GM23338 (cell line): ENCODE measurements around the gene BATF3. TPM values are rescaled to one million over a fixed set of nuclear protein-coding genes. Genes with fewer than 3 reads are reported as not detected.

Source experiments
- ATAC-seq: fragments of 200-7000 bp; cut with Tn5 transposase; 3 replicates; pipeline ENCODE4 v1.9.1; 2020
- DNase-seq: peaks from one replicate; pipeline ENCODE4 v3.0.0-alpha.2; 2015; ENCODE audit warnings: low spot score
- H2AFZ ChIP-seq: fragments of 200-600 bp; sonication (generic); 2 replicates; pipeline ENCODE4 v1.8.0; 2016; ENCODE audit warnings: antibody characterized with exemption, mild to moderate bottlenecking, moderate library complexity
- H3F3A ChIP-seq: fragments of 200-600 bp; sonication (generic); replicated peaks from 2 replicates; pipeline ENCODE4 v1.8.0; 2017; ENCODE audit warnings: antibody characterized with exemption, mixed run types, low read depth
- H3K27ac ChIP-seq: fragments of 200-600 bp; sonication (generic); 2 replicates; pipeline ENCODE4 v1.6.1; 2016; ENCODE audit warnings: low read depth
- H3K27me3 ChIP-seq: fragments of 200-600 bp; sonication (generic); 2 replicates; pipeline ENCODE4 v1.8.0; 2016; ENCODE audit warnings: mild to moderate bottlenecking, mixed run types, moderate library complexity; ENCODE audit not compliant: insufficient read depth
- H3K36me3 ChIP-seq: fragments of 200-600 bp; sonication (generic); 2 replicates; pipeline ENCODE4 v1.8.0; 2016; ENCODE audit warnings: mild to moderate bottlenecking; ENCODE audit not compliant: insufficient read depth
- H3K4me1 ChIP-seq: fragments of 200-600 bp; sonication (generic); 2 replicates; pipeline ENCODE4 v1.8.0; 2016; ENCODE audit warnings: mild to moderate bottlenecking, moderate library complexity; ENCODE audit not compliant: insufficient read depth
- H3K4me2 ChIP-seq: fragments of 200-600 bp; sonication (generic); 2 replicates; pipeline ENCODE4 v1.7.1; 2017; ENCODE audit warnings: mixed run types
- H3K4me3 ChIP-seq: fragments of 200-600 bp; sonication (generic); 2 replicates; pipeline ENCODE4 v1.6.1; 2016; ENCODE audit warnings: mixed run types
- H3K79me2 ChIP-seq: fragments of 200-600 bp; sonication (generic); replicated peaks from 2 replicates; pipeline ENCODE4 v1.8.0; 2017; ENCODE audit warnings: mild to moderate bottlenecking; ENCODE audit not compliant: insufficient read depth
- H3K9me2 ChIP-seq: fragments of 200-600 bp; sonication (generic); 2 replicates; pipeline ENCODE4 v1.8.0; 2017; ENCODE audit not compliant: insufficient read depth
- H4K20me1 ChIP-seq: fragments of 200-600 bp; sonication (generic); replicated peaks from 2 replicates; pipeline ENCODE4 v1.8.0; 2017; ENCODE audit warnings: mild to moderate bottlenecking; ENCODE audit not compliant: insufficient read depth
- H3K27ac Mint-ChIP-seq: 2 replicates; pipeline ENCODE4 v1.8.0; 2020; ENCODE audit warnings: inconsistent platforms, mild to moderate bottlenecking, moderate library complexity, mixed read lengths
- H3K27me3 Mint-ChIP-seq: 3 replicates; pipeline ENCODE4 v1.8.0; 2022; ENCODE audit warnings: low read depth, mild to moderate bottlenecking, moderate library complexity, mixed read lengths, inconsistent platforms; ENCODE audit not compliant: insufficient read depth, poor library complexity
- H3K36me3 Mint-ChIP-seq: 3 replicates; pipeline ENCODE4 v1.8.0; 2021; ENCODE audit warnings: low read depth, mild to moderate bottlenecking, inconsistent platforms, moderate library complexity, mixed read lengths
- H3K4me1 Mint-ChIP-seq: 3 replicates; pipeline ENCODE4 v1.8.0; 2020; ENCODE audit warnings: mild to moderate bottlenecking, inconsistent platforms, mixed read lengths
- H3K4me3 Mint-ChIP-seq: 3 replicates; pipeline ENCODE4 v1.8.0; 2021; ENCODE audit warnings: moderate library complexity, mild to moderate bottlenecking, inconsistent platforms, mixed read lengths
- H3K9me3 Mint-ChIP-seq: 3 replicates; pipeline ENCODE4 v1.8.0; 2020; ENCODE audit warnings: moderate library complexity, mild to moderate bottlenecking, inconsistent platforms, mixed read lengths
- CREB1 ChIP-seq: fragments of 250-450 bp; sonication (Bioruptor Pico); IDR thresholded peaks from 2 replicates; pipeline ENCODE4 v1.5.0; 2020; ENCODE audit warnings: low read depth, mild to moderate bottlenecking, moderate library complexity
- EZH2 ChIP-seq: fragments of 200-600 bp; sonication (generic); IDR thresholded peaks from one replicate; pipeline ENCODE4 v1.8.0; 2017; ENCODE audit warnings: antibody characterized with exemption, mild to moderate bottlenecking, low read depth; ENCODE audit not compliant: unreplicated experiment
- EZH2phosphoT487 ChIP-seq: fragments of 200-600 bp; sonication (generic); IDR thresholded peaks from one replicate; pipeline ENCODE4 v1.8.1; 2018; ENCODE audit warnings: antibody characterized with exemption; ENCODE audit not compliant: unreplicated experiment
- JUNB ChIP-seq: IDR thresholded peaks from one replicate; pipeline ENCODE4 v1.6.1; 2016; ENCODE audit warnings: antibody characterized with exemption; ENCODE audit not compliant: unreplicated experiment
- NANOG ChIP-seq: IDR thresholded peaks from 2 replicates; pipeline ENCODE4 v1.6.1; 2016; ENCODE audit warnings: antibody characterized with exemption, borderline replicate concordance
- POLR2AphosphoS5 ChIP-seq: IDR thresholded peaks from 2 replicates; pipeline ENCODE4 v1.6.1; 2016; ENCODE audit warnings: antibody characterized with exemption, low read depth
- STAT1 ChIP-seq: IDR thresholded peaks from one replicate; pipeline ENCODE4 v1.6.1; 2016; ENCODE audit warnings: antibody characterized with exemption; ENCODE audit not compliant: unreplicated experiment
- ZNF114 ChIP-seq: fragments of 250-450 bp; sonication (Bioruptor Pico); IDR thresholded peaks from 2 replicates; pipeline ENCODE4 v1.5.0; 2020; ENCODE audit warnings: mild to moderate bottlenecking, moderate library complexity
- ZNF331 ChIP-seq: fragments of 250-450 bp; sonication (Bioruptor Pico); IDR thresholded peaks from 2 replicates; pipeline ENCODE4 v1.5.0; 2020; ENCODE audit warnings: low read depth, mild to moderate bottlenecking, moderate library complexity
- polyA plus RNA-seq: library from polyadenylated mRNA; unstranded; fragments of >200 nt; fragmentation: Nextera tagmentation; extraction: Ambion mirVana; gene quantifications from 2 replicates; pipeline ENCODE4 v1.2.1, GENCODE V29; 2016
- total RNA-seq: library from RNA; depleted of rRNA; stranded (reverse); fragments of >200 nt; shearing (Covaris generic); gene quantifications from 2 replicates; pipeline ENCODE4 v1.2.3, GENCODE V29; 2014
- TF ChIP-seq, protein P1 (sequence below): IDR thresholded peaks from one replicate; pipeline ENCODE4 v1.6.1; 2018; ENCODE audit warnings: antibody characterized with exemption; ENCODE audit not compliant: unreplicated experiment
- TF ChIP-seq, protein P2 (sequence below), 2 experiments: fragments of 200-600 bp in 1 of 2; sonication (generic) in 1 of 2; conservative IDR thresholded peaks; 2 replicates each; pipeline versions ENCODE4 v1.5.1 to v1.6.1; 2016 to 2017; ENCODE audit warnings: antibody characterized with exemption in 2 of 2, low read depth in 2 of 2, mild to moderate bottlenecking in 2 of 2, moderate library complexity in 1 of 2
- TF ChIP-seq, protein P3 (sequence below): IDR thresholded peaks from 2 replicates; pipeline ENCODE4 v1.6.1; 2016; ENCODE audit warnings: antibody characterized with exemption
- TF ChIP-seq, protein P4 (sequence below): fragments of 250-450 bp; sonication (Bioruptor Pico); IDR thresholded peaks from 2 replicates; pipeline ENCODE4 v1.5.0; 2020; ENCODE audit warnings: mild to moderate bottlenecking, moderate library complexity

The BATF3 gene
- total and polyA plus RNA-seq, 2 experiments from 2014 or later, result 3.6 to 7.8 TPM

DNA sequence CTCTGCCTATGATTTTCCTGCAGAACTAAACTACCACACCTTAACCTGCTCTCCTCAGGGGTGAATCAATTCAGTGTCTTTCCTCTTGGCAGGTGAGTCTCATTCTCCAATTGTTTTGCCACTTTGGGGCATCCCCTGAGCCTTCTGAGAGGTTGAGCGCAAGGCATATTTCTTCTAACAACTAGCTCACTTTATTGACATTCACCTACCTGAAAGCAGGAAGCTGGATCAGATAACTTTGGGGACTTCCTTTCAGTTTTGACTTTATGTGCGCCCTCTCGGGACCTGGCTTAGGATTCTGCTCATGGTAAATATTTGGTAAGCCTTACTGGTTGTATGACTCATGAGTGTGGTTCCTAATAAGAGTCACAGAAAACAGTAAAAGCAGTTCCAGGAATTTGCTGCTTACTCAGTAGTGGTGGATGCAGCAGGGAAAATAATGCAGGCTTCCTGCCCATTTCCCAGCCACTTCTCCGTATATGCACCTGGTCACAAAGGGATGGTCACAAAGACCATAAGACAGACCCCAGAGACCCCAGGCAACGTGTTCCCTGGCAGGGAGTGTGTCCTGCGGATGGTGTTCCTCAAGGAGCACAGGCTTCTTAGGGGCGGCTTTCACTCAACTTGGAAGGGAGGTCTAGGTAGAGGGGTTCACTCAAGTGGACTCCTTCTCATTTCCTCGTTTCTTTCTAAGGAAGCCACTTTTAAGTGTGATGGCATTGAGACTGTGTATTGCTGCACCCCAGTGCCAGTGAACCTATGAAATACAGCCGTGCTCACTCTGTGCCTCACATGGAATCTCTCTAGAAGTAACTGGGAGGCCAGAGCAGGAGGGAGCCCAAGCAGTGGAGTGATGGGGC is 22.0 kb upstream of the BATF3 start:
- no peak overlapping the region for H2AFZ ChIP-seq
- no peaks in the 10 kb centered on the region for H3K9me2 ChIP-seq
- H3K9me3 Mint-ChIP-seq, result peaks cover 26% of the 10 kb centered on the region
- H3K4me3 Mint-ChIP-seq, result no peak overlapping the region
- no peak overlapping the region for H3K27ac Mint-ChIP-seq
- DNase-seq (no peak), ATAC-seq (no peak)
- no peak overlapping the region for H3K27ac ChIP-seq
- TF ChIP-seq JUNB (no peak), POLR2AphosphoS5 (no peak), NANOG (no peak), CREB1 (CRISPR knock-in tag) (no peak), ZNF331 (no peak), STAT1 (no peak), EZH2 (no peak), ZNF114 (CRISPR knock-in tag) (no peak), EZH2phosphoT487 (no peak)
- TF ChIP-seq, protein P1, sequence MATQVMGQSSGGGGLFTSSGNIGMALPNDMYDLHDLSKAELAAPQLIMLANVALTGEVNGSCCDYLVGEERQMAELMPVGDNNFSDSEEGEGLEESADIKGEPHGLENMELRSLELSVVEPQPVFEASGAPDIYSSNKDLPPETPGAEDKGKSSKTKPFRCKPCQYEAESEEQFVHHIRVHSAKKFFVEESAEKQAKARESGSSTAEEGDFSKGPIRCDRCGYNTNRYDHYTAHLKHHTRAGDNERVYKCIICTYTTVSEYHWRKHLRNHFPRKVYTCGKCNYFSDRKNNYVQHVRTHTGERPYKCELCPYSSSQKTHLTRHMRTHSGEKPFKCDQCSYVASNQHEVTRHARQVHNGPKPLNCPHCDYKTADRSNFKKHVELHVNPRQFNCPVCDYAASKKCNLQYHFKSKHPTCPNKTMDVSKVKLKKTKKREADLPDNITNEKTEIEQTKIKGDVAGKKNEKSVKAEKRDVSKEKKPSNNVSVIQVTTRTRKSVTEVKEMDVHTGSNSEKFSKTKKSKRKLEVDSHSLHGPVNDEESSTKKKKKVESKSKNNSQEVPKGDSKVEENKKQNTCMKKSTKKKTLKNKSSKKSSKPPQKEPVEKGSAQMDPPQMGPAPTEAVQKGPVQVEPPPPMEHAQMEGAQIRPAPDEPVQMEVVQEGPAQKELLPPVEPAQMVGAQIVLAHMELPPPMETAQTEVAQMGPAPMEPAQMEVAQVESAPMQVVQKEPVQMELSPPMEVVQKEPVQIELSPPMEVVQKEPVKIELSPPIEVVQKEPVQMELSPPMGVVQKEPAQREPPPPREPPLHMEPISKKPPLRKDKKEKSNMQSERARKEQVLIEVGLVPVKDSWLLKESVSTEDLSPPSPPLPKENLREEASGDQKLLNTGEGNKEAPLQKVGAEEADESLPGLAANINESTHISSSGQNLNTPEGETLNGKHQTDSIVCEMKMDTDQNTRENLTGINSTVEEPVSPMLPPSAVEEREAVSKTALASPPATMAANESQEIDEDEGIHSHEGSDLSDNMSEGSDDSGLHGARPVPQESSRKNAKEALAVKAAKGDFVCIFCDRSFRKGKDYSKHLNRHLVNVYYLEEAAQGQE, result no peak
- TF ChIP-seq, protein P2, sequence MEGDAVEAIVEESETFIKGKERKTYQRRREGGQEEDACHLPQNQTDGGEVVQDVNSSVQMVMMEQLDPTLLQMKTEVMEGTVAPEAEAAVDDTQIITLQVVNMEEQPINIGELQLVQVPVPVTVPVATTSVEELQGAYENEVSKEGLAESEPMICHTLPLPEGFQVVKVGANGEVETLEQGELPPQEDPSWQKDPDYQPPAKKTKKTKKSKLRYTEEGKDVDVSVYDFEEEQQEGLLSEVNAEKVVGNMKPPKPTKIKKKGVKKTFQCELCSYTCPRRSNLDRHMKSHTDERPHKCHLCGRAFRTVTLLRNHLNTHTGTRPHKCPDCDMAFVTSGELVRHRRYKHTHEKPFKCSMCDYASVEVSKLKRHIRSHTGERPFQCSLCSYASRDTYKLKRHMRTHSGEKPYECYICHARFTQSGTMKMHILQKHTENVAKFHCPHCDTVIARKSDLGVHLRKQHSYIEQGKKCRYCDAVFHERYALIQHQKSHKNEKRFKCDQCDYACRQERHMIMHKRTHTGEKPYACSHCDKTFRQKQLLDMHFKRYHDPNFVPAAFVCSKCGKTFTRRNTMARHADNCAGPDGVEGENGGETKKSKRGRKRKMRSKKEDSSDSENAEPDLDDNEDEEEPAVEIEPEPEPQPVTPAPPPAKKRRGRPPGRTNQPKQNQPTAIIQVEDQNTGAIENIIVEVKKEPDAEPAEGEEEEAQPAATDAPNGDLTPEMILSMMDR (conservative IDR thresholded peaks at IDR 0.05; ENCODE audit: low read depth in 2 of 2), result no peak
- TF ChIP-seq, protein P3, sequence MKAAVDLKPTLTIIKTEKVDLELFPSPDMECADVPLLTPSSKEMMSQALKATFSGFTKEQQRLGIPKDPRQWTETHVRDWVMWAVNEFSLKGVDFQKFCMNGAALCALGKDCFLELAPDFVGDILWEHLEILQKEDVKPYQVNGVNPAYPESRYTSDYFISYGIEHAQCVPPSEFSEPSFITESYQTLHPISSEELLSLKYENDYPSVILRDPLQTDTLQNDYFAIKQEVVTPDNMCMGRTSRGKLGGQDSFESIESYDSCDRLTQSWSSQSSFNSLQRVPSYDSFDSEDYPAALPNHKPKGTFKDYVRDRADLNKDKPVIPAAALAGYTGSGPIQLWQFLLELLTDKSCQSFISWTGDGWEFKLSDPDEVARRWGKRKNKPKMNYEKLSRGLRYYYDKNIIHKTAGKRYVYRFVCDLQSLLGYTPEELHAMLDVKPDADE, result no peak
- TF ChIP-seq, protein P4, sequence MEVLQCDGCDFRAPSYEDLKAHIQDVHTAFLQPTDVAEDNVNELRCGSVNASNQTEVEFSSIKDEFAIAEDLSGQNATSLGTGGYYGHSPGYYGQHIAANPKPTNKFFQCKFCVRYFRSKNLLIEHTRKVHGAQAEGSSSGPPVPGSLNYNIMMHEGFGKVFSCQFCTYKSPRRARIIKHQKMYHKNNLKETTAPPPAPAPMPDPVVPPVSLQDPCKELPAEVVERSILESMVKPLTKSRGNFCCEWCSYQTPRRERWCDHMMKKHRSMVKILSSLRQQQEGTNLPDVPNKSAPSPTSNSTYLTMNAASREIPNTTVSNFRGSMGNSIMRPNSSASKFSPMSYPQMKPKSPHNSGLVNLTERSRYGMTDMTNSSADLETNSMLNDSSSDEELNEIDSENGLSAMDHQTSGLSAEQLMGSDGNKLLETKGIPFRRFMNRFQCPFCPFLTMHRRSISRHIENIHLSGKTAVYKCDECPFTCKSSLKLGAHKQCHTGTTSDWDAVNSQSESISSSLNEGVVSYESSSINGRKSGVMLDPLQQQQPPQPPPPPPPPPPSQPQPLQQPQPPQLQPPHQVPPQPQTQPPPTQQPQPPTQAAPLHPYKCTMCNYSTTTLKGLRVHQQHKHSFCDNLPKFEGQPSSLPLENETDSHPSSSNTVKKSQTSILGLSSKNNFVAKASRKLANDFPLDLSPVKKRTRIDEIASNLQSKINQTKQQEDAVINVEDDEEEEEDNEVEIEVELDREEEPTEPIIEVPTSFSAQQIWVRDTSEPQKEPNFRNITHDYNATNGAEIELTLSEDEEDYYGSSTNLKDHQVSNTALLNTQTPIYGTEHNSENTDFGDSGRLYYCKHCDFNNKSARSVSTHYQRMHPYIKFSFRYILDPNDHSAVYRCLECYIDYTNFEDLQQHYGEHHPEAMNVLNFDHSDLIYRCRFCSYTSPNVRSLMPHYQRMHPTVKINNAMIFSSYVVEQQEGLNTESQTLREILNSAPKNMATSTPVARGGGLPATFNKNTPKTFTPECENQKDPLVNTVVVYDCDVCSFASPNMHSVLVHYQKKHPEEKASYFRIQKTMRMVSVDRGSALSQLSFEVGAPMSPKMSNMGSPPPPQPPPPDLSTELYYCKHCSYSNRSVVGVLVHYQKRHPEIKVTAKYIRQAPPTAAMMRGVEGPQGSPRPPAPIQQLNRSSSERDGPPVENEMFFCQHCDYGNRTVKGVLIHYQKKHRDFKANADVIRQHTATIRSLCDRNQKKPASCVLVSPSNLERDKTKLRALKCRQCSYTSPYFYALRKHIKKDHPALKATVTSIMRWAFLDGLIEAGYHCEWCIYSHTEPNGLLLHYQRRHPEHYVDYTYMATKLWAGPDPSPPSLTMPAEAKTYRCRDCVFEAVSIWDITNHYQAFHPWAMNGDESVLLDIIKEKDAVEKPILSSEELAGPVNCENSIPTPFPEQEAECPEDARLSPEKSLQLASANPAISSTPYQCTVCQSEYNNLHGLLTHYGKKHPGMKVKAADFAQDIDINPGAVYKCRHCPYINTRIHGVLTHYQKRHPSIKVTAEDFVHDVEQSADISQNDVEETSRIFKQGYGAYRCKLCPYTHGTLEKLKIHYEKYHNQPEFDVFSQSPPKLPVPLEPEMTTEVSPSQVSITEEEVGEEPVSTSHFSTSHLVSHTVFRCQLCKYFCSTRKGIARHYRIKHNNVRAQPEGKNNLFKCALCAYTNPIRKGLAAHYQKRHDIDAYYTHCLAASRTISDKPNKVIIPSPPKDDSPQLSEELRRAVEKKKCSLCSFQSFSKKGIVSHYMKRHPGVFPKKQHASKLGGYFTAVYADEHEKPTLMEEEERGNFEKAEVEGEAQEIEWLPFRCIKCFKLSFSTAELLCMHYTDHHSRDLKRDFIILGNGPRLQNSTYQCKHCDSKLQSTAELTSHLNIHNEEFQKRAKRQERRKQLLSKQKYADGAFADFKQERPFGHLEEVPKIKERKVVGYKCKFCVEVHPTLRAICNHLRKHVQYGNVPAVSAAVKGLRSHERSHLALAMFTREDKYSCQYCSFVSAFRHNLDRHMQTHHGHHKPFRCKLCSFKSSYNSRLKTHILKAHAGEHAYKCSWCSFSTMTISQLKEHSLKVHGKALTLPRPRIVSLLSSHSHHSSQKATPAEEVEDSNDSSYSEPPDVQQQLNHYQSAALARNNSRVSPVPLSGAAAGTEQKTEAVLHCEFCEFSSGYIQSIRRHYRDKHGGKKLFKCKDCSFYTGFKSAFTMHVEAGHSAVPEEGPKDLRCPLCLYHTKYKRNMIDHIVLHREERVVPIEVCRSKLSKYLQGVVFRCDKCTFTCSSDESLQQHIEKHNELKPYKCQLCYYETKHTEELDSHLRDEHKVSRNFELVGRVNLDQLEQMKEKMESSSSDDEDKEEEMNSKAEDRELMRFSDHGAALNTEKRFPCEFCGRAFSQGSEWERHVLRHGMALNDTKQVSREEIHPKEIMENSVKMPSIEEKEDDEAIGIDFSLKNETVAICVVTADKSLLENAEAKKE, result no peak
- H3K4me1 ChIP-seq, result no peaks in the 10 kb centered on the region
- peaks cover 30% of the 10 kb centered on the region for H3K36me3 Mint-ChIP-seq
- no peaks in the 10 kb centered on the region; the same call in 2 of the 3 replicates for H3K4me1 Mint-ChIP-seq
- H3K4me2 ChIP-seq, result no peak overlapping the region
- no peaks in the 10 kb centered on the region for H3K36me3 ChIP-seq
- H3K4me3 ChIP-seq, result no peak overlapping the region
- peaks cover 1% of the 10 kb centered on the region for H3K27me3 Mint-ChIP-seq
- H3F3A ChIP-seq, result 0 out of 2 replicates have a peak, but pooled peaks cover 4% of the 10 kb centered on the region
- H3K79me2 ChIP-seq, result no peaks in the 10 kb centered on the region
- no peaks in the 10 kb centered on the region for H4K20me1 ChIP-seq
- H3K27me3 ChIP-seq, result no peaks in the 10 kb centered on the region
